Stimulated activated CD4-positive, alpha-beta T cell treated with anti-CD3 and anti-CD28 coated beads, TNF-alpha, amount 100 ng/mL, for 24 hours (primary cell): ENCODE measurements around the gene TRPT1.

Source experiments
- DNase-seq, 3 experiments: peaks; one replicate each; pipeline ENCODE4 v3.0.0-alpha.2; 2020; ENCODE audit warnings: low read depth in 3 of 3

The TRPT1 gene

DNA sequence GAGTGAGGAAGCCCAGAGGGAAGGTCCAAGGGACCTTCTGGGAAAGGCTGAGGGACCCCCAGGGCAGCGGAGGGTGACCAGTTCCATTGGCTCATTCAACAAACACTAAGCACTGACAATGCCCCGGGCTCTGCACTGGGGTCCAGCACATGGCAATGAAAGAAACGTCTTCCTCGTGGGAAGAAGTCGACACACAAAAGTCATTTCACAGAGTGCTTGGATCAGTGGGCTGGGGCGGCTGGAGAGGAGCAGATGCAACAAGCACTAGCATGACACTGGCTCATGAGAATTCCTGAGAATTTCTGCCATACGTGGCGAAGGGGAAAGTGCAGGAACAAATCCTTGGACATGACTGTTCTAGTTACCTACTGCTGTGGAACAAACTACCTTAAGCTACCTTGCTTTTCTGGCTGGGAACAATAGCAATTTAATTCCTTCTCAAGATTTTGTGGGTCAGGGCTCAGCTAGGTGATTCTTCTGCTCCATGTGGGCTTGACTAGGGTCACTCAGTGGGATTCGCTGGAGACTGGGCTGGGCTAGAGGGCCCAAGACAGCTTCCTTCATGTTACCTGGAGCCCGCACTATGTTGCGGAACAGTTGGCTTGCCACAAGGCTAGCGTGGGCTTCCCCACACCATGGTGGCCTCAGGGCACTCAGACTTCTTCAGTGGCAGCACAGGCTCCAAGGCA lies 46.9 kb downstream of the TRPT1 start:
- DNase-seq, result no peak

DNA sequence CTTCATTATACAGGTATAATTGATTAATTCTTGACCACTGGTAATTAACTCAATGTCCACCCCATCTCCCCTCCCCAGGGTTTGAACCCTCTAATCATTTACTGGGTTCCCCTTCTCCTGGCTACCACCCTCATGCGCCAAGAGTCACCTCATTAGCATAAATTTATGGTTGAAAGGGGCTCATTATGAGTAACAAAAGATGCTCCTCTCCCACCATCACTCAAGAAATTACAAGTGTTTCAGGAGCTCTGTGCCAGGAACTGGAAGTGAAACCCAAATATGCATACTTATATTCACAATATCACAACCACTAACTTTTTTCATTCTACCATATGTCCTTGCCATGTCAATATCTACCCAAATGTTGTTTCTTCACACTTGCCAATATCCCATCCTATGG lies 47.8 kb downstream of the TRPT1 start:
- no peak for DNase-seq

DNA sequence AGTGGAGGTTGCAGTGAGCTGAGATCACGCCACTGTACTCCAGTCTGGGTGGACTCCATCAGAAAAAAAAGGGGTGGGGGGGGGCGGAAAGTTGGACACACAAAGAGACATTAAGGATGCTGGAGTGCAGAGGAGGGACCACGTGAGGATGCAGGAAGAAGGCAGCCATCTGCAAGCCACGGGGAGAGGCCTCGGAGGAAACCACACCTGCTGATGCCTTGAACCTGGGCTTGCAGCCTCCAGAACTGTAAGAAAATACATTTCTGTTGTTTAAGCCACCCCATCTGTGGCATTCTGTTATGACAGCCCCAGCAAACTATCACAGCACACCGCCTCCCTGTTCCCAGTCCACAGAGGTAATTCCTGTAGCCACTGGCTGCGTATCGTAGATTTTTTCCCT lies 49.2 kb downstream of the TRPT1 start:
- DNase-seq, result no peak
